Ascending aorta (tissue), 2 donors: ENCODE measurements around the gene PPFIBP2. TPM values are rescaled to one million over a fixed set of nuclear protein-coding genes. Genes with fewer than 3 reads are reported as not detected.

Experiments used
- DNase-seq, 2 donors: peaks; one replicate each; pipeline ENCODE4 v3.0.0-alpha.2; 2019; ENCODE audit warnings: low spot score in 2 of 2
- H3K27ac ChIP-seq, 2 donors: fragments of 200-600 bp; sonication (generic); one replicate each; pipeline ENCODE4 v1.5.1; 2016 to 2017; ENCODE audit warnings: mild to moderate bottlenecking in 1 of 2
- H3K27me3 ChIP-seq: fragments of 200-600 bp; sonication (generic); one replicate; pipeline ENCODE4 v1.5.1; 2017
- H3K36me3 ChIP-seq, 2 donors: fragments of 200-600 bp; sonication (generic); one replicate each; pipeline ENCODE4 v1.5.1; 2016
- H3K4me1 ChIP-seq, 2 donors: fragments of 200-600 bp; sonication (generic); one replicate each; pipeline ENCODE4 v1.5.1; 2016 to 2017; ENCODE audit warnings: mild to moderate bottlenecking in 1 of 2
- H3K4me3 ChIP-seq, 2 donors: fragments of 200-600 bp; sonication (generic); one replicate each; pipeline ENCODE4 v1.5.1; 2016 to 2017; ENCODE audit warnings: mild to moderate bottlenecking in 1 of 2
- H3K9me3 ChIP-seq, 2 donors: fragments of 200-600 bp; sonication (generic); one replicate each; pipeline ENCODE4 v1.5.1; 2016
- CTCF ChIP-seq, 3 experiments: fragments of 200-600 bp in 2 of 3; fragments of 450-650 bp in 1 of 3; sonication (generic) in 2 of 3; IDR thresholded peaks; one replicate each; pipeline ENCODE4 v1.5.1; 2016 to 2019; ENCODE audit warnings: antibody characterized with exemption in 3 of 3, mild to moderate bottlenecking in 1 of 3, moderate library complexity in 1 of 3
- intact Hi-C: fragments of 100-400 bp; cut with DNase I; formaldehyde crosslinking; loops from one replicate; pipeline ENCODE4 v1.15.1; 2023
- total RNA-seq: library from RNA; depleted of rRNA; stranded (reverse); fragments of >200 nt; gene quantifications from one replicate; pipeline ENCODE4 v1.1.0, GENCODE V29; 2016

PPFIBP2 gene
- total RNA-seq, 1 donor from 2014 or later: 4.2 TPM

GRCh38 chr11:7571640-7572000 is 57.8 kb downstream of the PPFIBP2 start:
- peak in 1 of 2 donors; percentile 82 for DNase-seq
- intact Hi-C loops: loop anchor here (1.0 to 5.0 kb wide), 3 partner anchors 36 to 123 kb away; no protein-coding TSS in a partner anchor
- peaks cover 8 to 21% of the 10 kb centered on the region in 2 donors for H3K4me1 ChIP-seq

GRCh38 chr11:7572001-7572712 is 58.4 kb downstream of the PPFIBP2 start:
- Histone ChIP-seq H3K36me3 (no peaks in the 10 kb centered on the region), H3K27ac (peak overlapping the region; percentile 49 to 59), H3K4me3 (no peak overlapping the region), H3K9me3 (no peaks in the 10 kb centered on the region), H3K4me1 (peaks cover 11 to 24% of the 10 kb centered on the region in 2 donors), H3K27me3 (no peaks in the 10 kb centered on the region)
- intact Hi-C loops: loop anchor here (2.0 to 5.0 kb wide), 2 partner anchors 35 to 117 kb away; no protein-coding TSS in a partner anchor
- TF ChIP-seq CTCF (IDR thresholded peaks at IDR 0.05): no peak
- peak in 1 of 2 donors; percentile 45 for DNase-seq

More at GRCh38 chr11:7571640-7572000, 57.8 kb downstream of the PPFIBP2 start:
- peak; percentile 83 to 98 (median 96) for TF ChIP-seq CTCF (IDR thresholded peaks at IDR 0.05)
- no peaks in the 10 kb centered on the region for H3K9me3 ChIP-seq
- H3K27ac ChIP-seq: peak overlapping the region in 1 of 2 donors; percentile 49
- H3K4me3 ChIP-seq: no peak overlapping the region
- H3K27me3 ChIP-seq: no peaks in the 10 kb centered on the region
- no peaks in the 10 kb centered on the region for H3K36me3 ChIP-seq

GRCh38 chr11:7573193-7573557 is 59.4 kb downstream of the PPFIBP2 start:
- H3K27me3 ChIP-seq: no peaks in the 10 kb centered on the region
- intact Hi-C loops: loop anchor here (2.0 to 5.0 kb wide), 2 partner anchors 34 to 116 kb away; no protein-coding TSS in a partner anchor
- no peak for DNase-seq
- H3K9me3 ChIP-seq: no peaks in the 10 kb centered on the region
- H3K4me1 ChIP-seq: peaks cover 11 to 32% of the 10 kb centered on the region in 2 donors
- H3K36me3 ChIP-seq: no peaks in the 10 kb centered on the region
- no peak for TF ChIP-seq CTCF (IDR thresholded peaks at IDR 0.05)
- H3K27ac ChIP-seq: peak overlapping the region in 1 of 2 donors; percentile 93
- H3K4me3 ChIP-seq: no peak overlapping the region

- TF ChIP-seq CTCF (IDR thresholded peaks at IDR 0.05): no peak
- no peaks in the 10 kb centered on the region for H3K9me3 ChIP-seq
- peak in 1 of 2 donors; percentile 61 for DNase-seq
- no peaks in the 10 kb centered on the region for H3K27me3 ChIP-seq
- intact Hi-C loops: loop anchor here (2.0 to 5.0 kb wide), 2 partner anchors 34 to 115 kb away; no protein-coding TSS in a partner anchor
- H3K36me3 ChIP-seq: no peaks in the 10 kb centered on the region
- H3K4me1 ChIP-seq: peaks cover 11 to 36% of the 10 kb centered on the region in 2 donors
- H3K4me3 ChIP-seq: no peak overlapping the region
- H3K27ac ChIP-seq: peak overlapping the region; percentile 32 to 93
Observed at GRCh38 chr11:7573558-7574296, 59.9 kb downstream of the PPFIBP2 start.

- DNase-seq: peak in 1 of 2 donors; percentile 37
- Histone ChIP-seq H3K4me1 (peaks cover 11 to 45% of the 10 kb centered on the region in 2 donors), H3K9me3 (no peaks in the 10 kb centered on the region), H3K36me3 (no peaks in the 10 kb centered on the region), H3K27me3 (no peaks in the 10 kb centered on the region), H3K27ac (peak overlapping the region; percentile 83 to 93), H3K4me3 (no peak overlapping the region)
- intact Hi-C loops: loop anchor here (5.0 kb wide), 1 partner anchor 33 kb away; no protein-coding TSS in a partner anchor
- TF ChIP-seq CTCF (IDR thresholded peaks at IDR 0.05): no peak
Observed at GRCh38 chr11:7574491-7575130, 60.8 kb downstream of the PPFIBP2 start.
